D721Med (cell line): ENCODE data around the gene NFKBIB.

Experiments used
- DNase-seq: peaks from one replicate; pipeline ENCODE4 v3.0.0; 2011; ENCODE audit warnings: low spot score; ENCODE audit not compliant: insufficient read length
- FAIRE-seq: peaks from 2 replicates; lab custom pipeline; 2011; peaks lifted over from hg19 to GRCh38; lab: Jason Lieb, UNC
- CTCF ChIP-seq: IDR thresholded peaks from 2 replicates; pipeline ENCODE4 v1.5.1; 2012; ENCODE audit warnings: mild to moderate bottlenecking, control low read depth; ENCODE audit not compliant: insufficient read depth; ENCODE audit errors: missing control alignments

Gene NFKBIB

GRCh38 chr19:38891771-38892170 lies 8.0 kb upstream of the NFKBIB start:
- FAIRE-seq, result no peak
- no peak for TF ChIP-seq CTCF
- no peak for DNase-seq

- DNase-seq (no peak), FAIRE-seq (no peak)
- TF ChIP-seq CTCF, result no peak
Observed at GRCh38 chr19:38892841-38893240, 6.9 kb upstream of the NFKBIB start.

- no peak for DNase-seq
- no peak for FAIRE-seq
- TF ChIP-seq CTCF, result no peak
Observed at GRCh38 chr19:38893341-38893771, 6.4 kb upstream of the NFKBIB start.

GRCh38 chr19:38894968-38895367 lies 4.8 kb upstream of the NFKBIB start:
- FAIRE-seq, result no peak
- TF ChIP-seq CTCF, result no peak
- no peak for DNase-seq

- FAIRE-seq, result no peak
- DNase-seq, result no peak
- no peak for TF ChIP-seq CTCF
Observed at GRCh38 chr19:38898788-38899446, 852 bp upstream of the NFKBIB start.

GRCh38 chr19:38900202-38900629 lies 447 bp downstream of the NFKBIB start:
- TF ChIP-seq CTCF, result no peak
- FAIRE-seq, result no peak
- no peak for DNase-seq

- TF ChIP-seq CTCF, result no peak
- no peak for DNase-seq
- FAIRE-seq, result no peak
Observed at GRCh38 chr19:38900743-38901190, 998 bp downstream of the NFKBIB start.
